Endodermal cell (in vitro differentiated cells): ENCODE results near the gene TMEM250. TPM values are rescaled to one million over a fixed set of nuclear protein-coding genes. Genes with fewer than 3 reads are reported as not detected.
A peak's percentile ranks its signal among the peaks of the same experiment; 100 is the strongest.

Experiments used
- DNase-seq: peaks from one replicate; pipeline ENCODE4 v3.0.0-alpha.2; 2017
- H3K27ac ChIP-seq: 2 replicates; pipeline ENCODE4 v1.5.1; 2013; ENCODE audit warnings: mild to moderate bottlenecking, low read depth, low read length, moderate library complexity
- H3K27me3 ChIP-seq: 2 replicates; pipeline ENCODE4 v1.6.1; 2013; ENCODE audit warnings: mild to moderate bottlenecking, low read length, moderate library complexity; ENCODE audit not compliant: insufficient read depth, control insufficient read depth, poor library complexity, severe bottlenecking
- H3K36me3 ChIP-seq: 2 replicates; pipeline ENCODE4 v1.7.0; 2013; ENCODE audit warnings: mild to moderate bottlenecking, low read length, moderate library complexity; ENCODE audit not compliant: control insufficient read depth, insufficient read depth
- H3K4me1 ChIP-seq: one replicate; pipeline ENCODE4 v1.7.0; 2013; ENCODE audit warnings: low read length; ENCODE audit not compliant: control insufficient read depth, insufficient read depth
- H3K4me3 ChIP-seq: 2 replicates; pipeline ENCODE4 v1.5.1; 2013; ENCODE audit warnings: mild to moderate bottlenecking, low read length, moderate library complexity
- H3K9ac ChIP-seq: 2 replicates; pipeline ENCODE4 v1.6.1; 2013; ENCODE audit warnings: mild to moderate bottlenecking, low read length, moderate library complexity; ENCODE audit not compliant: poor library complexity, severe bottlenecking; ENCODE audit errors: extremely low read depth
- H3K9me3 ChIP-seq: 2 replicates; pipeline ENCODE4 v1.6.1; 2013; ENCODE audit warnings: mild to moderate bottlenecking, low read length, moderate library complexity; ENCODE audit not compliant: control insufficient read depth
- H3K27ac Mint-ChIP-seq: 2 replicates; pipeline ENCODE4 v1.8.0; 2020; ENCODE audit warnings: mixed read lengths
- H3K27me3 Mint-ChIP-seq: 2 replicates; pipeline ENCODE4 v1.8.0; 2021; ENCODE audit warnings: mild to moderate bottlenecking, mixed read lengths; ENCODE audit not compliant: insufficient read depth
- H3K36me3 Mint-ChIP-seq: 2 replicates; pipeline ENCODE4 v1.8.0; 2020; ENCODE audit warnings: low read depth, mixed read lengths
- H3K4me1 Mint-ChIP-seq: 2 replicates; pipeline ENCODE4 v1.8.0; 2020; ENCODE audit warnings: mixed read lengths
- H3K4me3 Mint-ChIP-seq: 2 replicates; pipeline ENCODE4 v1.8.0; 2020; ENCODE audit warnings: mild to moderate bottlenecking, moderate library complexity, mixed read lengths
- H3K9me3 Mint-ChIP-seq: 2 replicates; pipeline ENCODE4 v1.8.0; 2020; ENCODE audit warnings: mild to moderate bottlenecking, mixed read lengths
- CTCF ChIP-seq: fragments of 200-600 bp; sonication (generic); conservative IDR thresholded peaks from 2 replicates; pipeline ENCODE4 v1.5.0; 2021; ENCODE audit warnings: antibody characterized with exemption, mild to moderate bottlenecking
- WGBS, 2 experiments: methylation state at CpG; one replicate each; pipeline versions ENCODE4 v1.1.5 to v1.1.7; 2013; ENCODE audit warnings: missing lambda C conversion rate in 2 of 2, mixed read lengths in 1 of 2; ENCODE audit not compliant: insufficient coverage in 1 of 2, insufficient read length in 1 of 2; 5-methylcytosine and 5-hydroxymethylcytosine counted together
- total RNA-seq, 2 donors: library from RNA; stranded (reverse); fragmentation: NEBNext Ultra II Directional in 1 of 2; extraction: Animal tissue kit (Norgen Biotek cat#: 25700) in 1 of 2; gene quantifications; 2 replicates in 1 of 2; 3 replicates in 1 of 2; pipeline ENCODE4 v1.2.1, GENCODE V29; 2021

Gene TMEM250
- total RNA-seq, 2 donors from 2014 or later: 56.4 to 58.4 TPM

GRCh38 chr9:136121801-136122200, 3.1 kb upstream of the TMEM250 start:
- Histone ChIP-seq H3K36me3 (no peaks in the 10 kb centered on the region), H3K4me3 (no peak overlapping the region), H3K27me3 (no peaks in the 10 kb centered on the region), H3K4me1 (peaks cover 3% of the 10 kb centered on the region), H3K27ac (no peak overlapping the region), H3K9me3 (no peaks in the 10 kb centered on the region), H3K9ac (no peak overlapping the region)
- Mint-ChIP-seq H3K9me3 (no peaks in the 10 kb centered on the region), H3K27me3 (peaks cover 8% of the 10 kb centered on the region), H3K4me1 (no peaks in the 10 kb centered on the region), H3K36me3 (no peaks in the 10 kb centered on the region), H3K4me3 (no peak overlapping the region), H3K27ac (no peak overlapping the region)
- DNase-seq: no peak
- no peak for TF ChIP-seq CTCF
- WGBS, 2 experiments: 92 to 95% methylated on average over 6 to 9 of the region's 9 CpGs

- Histone ChIP-seq H3K27me3 (no peaks in the 10 kb centered on the region), H3K36me3 (peaks cover under 1% of the 10 kb centered on the region), H3K9me3 (no peaks in the 10 kb centered on the region), H3K4me3 (no peak overlapping the region), H3K9ac (no peak overlapping the region), H3K27ac (no peak overlapping the region), H3K4me1 (peaks cover 3% of the 10 kb centered on the region)
- no peak for DNase-seq
- WGBS, 2 experiments: 94 to 95% methylated on average over 10 to 18 of the region's 18 CpGs
- peak overlapping the region; percentile 71 for H3K4me3 Mint-ChIP-seq
- no peaks in the 10 kb centered on the region for H3K9me3 Mint-ChIP-seq
- no peak overlapping the region for H3K27ac Mint-ChIP-seq
- no peaks in the 10 kb centered on the region for H3K4me1 Mint-ChIP-seq
- peaks cover 4% of the 10 kb centered on the region for H3K36me3 Mint-ChIP-seq
- H3K27me3 Mint-ChIP-seq: peaks cover 8% of the 10 kb centered on the region
- no peak for TF ChIP-seq CTCF
Observed at GRCh38 chr9:136120438-136120844, 1.8 kb upstream of the TMEM250 start.

- peaks cover 9% of the 10 kb centered on the region for H3K36me3 Mint-ChIP-seq
- Histone ChIP-seq H3K27ac (no peak overlapping the region), H3K36me3 (peaks cover 5% of the 10 kb centered on the region), H3K9me3 (no peaks in the 10 kb centered on the region), H3K27me3 (no peaks in the 10 kb centered on the region), H3K4me3 (peak overlapping the region; percentile 85), H3K9ac (no peak overlapping the region), H3K4me1 (peaks cover 3% of the 10 kb centered on the region)
- no peak for TF ChIP-seq CTCF
- peak overlapping the region; percentile 71 for H3K4me3 Mint-ChIP-seq
- WGBS, 2 experiments: 72 to 91% methylated on average over 10 to 11 of the region's 11 CpGs
- no peaks in the 10 kb centered on the region for H3K9me3 Mint-ChIP-seq
- no peaks in the 10 kb centered on the region for H3K4me1 Mint-ChIP-seq
- peaks cover 8% of the 10 kb centered on the region for H3K27me3 Mint-ChIP-seq
- DNase-seq: no peak
- H3K27ac Mint-ChIP-seq: peak overlapping the region; percentile 26
Observed at GRCh38 chr9:136119883-136120393, 1.3 kb upstream of the TMEM250 start.
